Measurements from ENCODE around the gene METTL26.

METTL26 gene

DNA sequence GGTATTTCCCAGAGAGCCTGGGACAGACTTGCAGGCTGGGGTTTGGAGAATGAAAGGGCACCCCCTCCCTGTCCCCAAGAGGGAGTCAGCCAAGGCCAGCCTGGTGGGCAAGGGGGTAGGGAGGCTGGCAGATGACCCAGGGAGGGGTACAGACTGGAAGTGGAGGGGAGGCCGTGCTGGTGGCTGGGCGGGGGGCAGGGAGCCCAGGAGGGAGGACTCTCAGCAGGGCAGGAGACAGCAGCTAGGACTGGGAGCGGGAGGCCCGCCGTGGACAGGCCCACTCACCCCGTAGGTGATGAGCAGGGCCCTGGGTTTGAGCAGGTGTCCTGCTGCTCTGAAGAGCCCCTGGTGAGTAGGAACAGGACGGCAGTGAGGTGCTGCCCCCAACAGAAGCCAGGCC lies 1.1 kb downstream of the METTL26 start:
- Histone ChIP-seq H3K27ac (no peak overlapping the region), H3K4me3 (peak overlapping the region; percentile 82)
- TF ChIP-seq, protein P1, sequence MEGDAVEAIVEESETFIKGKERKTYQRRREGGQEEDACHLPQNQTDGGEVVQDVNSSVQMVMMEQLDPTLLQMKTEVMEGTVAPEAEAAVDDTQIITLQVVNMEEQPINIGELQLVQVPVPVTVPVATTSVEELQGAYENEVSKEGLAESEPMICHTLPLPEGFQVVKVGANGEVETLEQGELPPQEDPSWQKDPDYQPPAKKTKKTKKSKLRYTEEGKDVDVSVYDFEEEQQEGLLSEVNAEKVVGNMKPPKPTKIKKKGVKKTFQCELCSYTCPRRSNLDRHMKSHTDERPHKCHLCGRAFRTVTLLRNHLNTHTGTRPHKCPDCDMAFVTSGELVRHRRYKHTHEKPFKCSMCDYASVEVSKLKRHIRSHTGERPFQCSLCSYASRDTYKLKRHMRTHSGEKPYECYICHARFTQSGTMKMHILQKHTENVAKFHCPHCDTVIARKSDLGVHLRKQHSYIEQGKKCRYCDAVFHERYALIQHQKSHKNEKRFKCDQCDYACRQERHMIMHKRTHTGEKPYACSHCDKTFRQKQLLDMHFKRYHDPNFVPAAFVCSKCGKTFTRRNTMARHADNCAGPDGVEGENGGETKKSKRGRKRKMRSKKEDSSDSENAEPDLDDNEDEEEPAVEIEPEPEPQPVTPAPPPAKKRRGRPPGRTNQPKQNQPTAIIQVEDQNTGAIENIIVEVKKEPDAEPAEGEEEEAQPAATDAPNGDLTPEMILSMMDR (IDR thresholded peaks at IDR 0.05), result no peak
- DNase-seq (ENCODE audit: low spot score), result no peak

DNA sequence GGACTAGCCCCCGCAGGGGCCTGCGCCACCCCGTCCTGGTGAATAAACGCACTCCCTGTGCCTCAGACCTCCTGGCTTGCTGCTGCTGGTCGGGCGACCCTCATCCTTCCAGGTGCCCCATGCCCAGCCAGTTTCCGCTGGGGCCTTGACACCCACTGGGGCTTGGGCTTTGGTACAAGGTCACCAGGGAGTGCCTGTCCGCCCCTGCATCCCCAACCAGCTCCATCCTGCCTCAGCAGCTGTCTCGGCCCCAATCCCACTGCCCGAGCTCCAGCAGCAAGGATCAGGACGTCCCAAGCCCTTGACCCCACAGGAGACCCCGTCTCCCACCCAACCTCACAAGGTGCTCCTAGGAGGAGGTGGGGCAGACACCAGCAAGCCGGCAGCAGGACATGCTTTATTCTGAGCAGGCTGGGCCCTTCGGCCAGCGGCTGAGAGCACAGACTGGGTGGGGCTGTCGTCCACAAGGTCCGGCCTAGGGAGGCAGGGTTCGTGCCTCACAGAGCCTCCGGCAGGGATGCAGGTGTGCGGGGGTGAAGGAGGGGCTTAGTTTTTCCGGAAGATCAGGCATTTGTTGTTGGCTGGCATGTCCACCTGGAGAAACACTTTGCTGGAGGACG lies 1.9 kb downstream of the METTL26 start:
- TF ChIP-seq, protein P1 (IDR thresholded peaks at IDR 0.05), result no peak
- no peak overlapping the region for H3K4me3 ChIP-seq
- no peak for DNase-seq (ENCODE audit: low spot score)
- H3K27ac ChIP-seq, result no peak overlapping the region

DNA sequence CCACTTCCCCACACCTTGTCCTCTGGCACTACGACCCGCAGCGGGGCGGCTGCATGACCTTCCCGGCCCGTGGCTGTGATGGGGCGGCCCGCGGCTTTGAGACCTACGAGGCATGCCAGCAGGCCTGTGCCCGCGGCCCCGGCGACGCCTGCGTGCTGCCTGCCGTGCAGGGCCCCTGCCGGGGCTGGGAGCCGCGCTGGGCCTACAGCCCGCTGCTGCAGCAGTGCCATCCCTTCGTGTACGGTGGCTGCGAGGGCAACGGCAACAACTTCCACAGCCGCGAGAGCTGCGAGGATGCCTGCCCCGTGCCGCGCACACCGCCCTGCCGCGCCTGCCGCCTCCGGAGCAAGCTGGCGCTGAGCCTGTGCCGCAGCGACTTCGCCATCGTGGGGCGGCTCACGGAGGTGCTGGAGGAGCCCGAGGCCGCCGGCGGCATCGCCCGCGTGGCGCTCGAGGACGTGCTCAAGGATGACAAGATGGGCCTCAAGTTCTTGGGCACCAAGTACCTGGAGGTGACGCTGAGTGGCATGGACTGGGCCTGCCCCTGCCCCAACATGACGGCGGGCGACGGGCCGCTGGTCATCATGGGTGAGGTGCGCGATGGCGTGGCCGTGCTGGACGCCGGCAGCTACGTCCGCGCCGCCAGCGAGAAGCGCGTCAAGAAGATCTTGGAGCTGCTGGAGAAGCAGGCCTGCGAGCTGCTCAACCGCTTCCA lies 2.6 kb downstream of the METTL26 start:
- no peak overlapping the region for H3K27ac ChIP-seq
- TF ChIP-seq, protein P1 (IDR thresholded peaks at IDR 0.05), result no peak
- no peak for DNase-seq (ENCODE audit: low spot score)
- no peak overlapping the region for H3K4me3 ChIP-seq

DNA sequence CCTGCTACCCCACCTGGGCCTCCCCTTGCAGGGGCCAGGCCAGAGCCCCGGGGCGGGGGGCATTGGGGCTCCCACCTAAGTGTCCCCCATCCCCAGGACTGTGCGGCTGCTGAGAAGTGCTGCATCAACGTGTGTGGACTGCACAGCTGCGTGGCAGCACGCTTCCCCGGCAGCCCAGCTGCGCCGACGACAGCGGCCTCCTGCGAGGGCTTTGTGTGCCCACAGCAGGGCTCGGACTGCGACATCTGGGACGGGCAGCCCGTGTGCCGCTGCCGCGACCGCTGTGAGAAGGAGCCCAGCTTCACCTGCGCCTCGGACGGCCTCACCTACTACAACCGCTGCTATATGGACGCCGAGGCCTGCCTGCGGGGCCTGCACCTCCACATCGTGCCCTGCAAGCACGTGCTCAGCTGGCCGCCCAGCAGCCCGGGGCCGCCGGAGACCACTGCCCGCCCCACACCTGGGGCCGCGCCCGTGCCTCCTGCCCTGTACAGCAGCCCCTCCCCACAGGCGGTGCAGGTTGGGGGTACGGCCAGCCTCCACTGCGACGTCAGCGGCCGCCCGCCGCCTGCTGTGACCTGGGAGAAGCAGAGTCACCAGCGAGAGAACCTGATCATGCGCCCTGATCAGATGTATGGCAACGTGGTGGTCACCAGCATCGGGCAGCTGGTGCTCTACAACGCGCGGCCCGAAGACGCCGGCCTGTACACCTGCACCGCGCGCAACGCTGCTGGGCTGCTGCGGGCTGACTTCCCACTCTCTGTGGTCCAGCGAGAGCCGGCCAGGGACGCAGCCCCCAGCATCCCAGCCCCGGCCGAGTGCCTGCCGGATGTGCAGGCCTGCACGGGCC lies 3.4 kb downstream of the METTL26 start:
- Histone ChIP-seq H3K4me3 (no peak overlapping the region), H3K27ac (no peak overlapping the region)
- no peak for DNase-seq (ENCODE audit: low spot score)
- TF ChIP-seq, protein P1 (IDR thresholded peaks at IDR 0.05), result no peak

DNA sequence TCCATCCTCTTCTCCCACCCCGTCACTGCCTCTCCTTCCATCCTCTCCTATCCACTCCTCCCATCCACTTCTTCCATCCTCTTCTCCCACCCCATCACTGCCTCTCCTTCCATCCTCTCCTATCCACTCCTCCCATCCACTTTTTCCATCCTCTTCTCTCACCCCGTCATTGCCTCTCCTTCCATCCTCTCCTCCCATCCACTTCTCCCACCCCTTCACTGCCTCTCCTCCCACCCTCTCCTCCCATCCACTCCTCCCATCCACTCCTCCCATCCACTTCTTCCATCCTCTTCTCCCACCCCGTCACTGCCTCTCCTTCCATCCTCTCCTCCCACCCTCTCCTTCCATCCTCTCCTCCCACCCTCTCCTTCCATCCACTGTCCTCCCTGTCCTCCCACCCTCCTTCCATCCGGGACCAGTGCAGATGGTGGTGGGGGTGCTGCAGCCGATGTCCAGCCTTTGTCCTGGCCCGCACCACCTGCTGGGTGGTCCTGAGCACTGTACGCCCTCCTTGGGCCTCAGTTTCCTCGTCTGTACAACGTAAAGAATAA lies 4.2 kb downstream of the METTL26 start:
- Histone ChIP-seq H3K4me3 (no peak overlapping the region), H3K27ac (no peak overlapping the region)
- no peak for DNase-seq (ENCODE audit: low spot score)
- TF ChIP-seq, protein P1 (IDR thresholded peaks at IDR 0.05), result no peak

DNA sequence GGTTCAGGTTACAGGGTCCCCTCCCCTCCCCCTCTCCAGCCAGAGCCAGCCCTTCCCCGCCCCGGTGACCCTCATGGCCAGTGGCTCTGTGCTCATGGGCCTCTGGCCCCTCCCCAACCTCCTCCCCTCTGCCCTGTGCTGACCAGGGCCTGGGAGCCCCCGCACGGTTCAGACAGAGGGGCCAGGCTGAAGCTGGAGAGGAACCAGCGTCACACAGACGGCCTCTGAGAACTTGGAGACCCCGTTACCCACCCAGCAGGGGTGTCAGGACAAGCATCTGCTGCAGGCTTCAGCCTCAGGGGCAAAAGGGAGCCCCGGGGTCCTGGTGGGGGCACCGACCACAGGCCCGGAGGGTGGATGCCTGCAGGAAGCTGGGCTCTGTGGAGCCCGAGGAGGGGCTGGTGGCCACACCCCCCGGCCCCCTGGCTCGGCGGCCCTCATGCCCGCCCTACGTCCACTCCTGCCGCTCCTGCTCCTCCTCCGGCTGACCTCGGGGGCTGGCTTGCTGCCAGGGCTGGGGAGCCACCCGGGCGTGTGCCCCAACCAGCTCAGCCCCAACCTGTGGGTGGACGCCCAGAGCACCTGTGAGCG lies 5.2 kb downstream of the METTL26 start, which contains the start of gene WFIKKN1:
TSS of gene WFIKKN1 (plus strand) at position 171 of the 591 bp plus-strand sequence. CDS start at position 440, 269 bp downstream.
- no peak for DNase-seq (ENCODE audit: low spot score)

More for the DNA sequence above, 5.2 kb downstream of the METTL26 start, which contains the start of gene WFIKKN1:
- no peak within 1 kb of the TSS for H3K4me3 ChIP-seq
- H3K27ac ChIP-seq, result no peak within 1 kb of the TSS
- TF ChIP-seq, protein P1 (IDR thresholded peaks at IDR 0.05), result no peak

All from coronary artery (tissue), 2 donors.